Lung (tissue), 12 donors: ENCODE measurements around the gene PCED1A. TPM values are rescaled to one million over a fixed set of nuclear protein-coding genes. Genes with fewer than 3 reads are reported as not detected.

Source experiments
- ATAC-seq: fragments of 200-7000 bp; cut with Tn5 transposase; one replicate; pipeline ENCODE4 v1.9.1; 2020; ENCODE audit warnings: moderate number of reproducible peaks; ENCODE audit not compliant: insufficient read depth, low FRiP score
- DNase-seq, 3 donors: peaks; one replicate each; pipeline ENCODE4 v3.0.0-alpha.2; 2013 to 2017
- H3K27ac ChIP-seq, 2 donors: one replicate each; pipeline ENCODE4 v1.5.1; 2013; ENCODE audit warnings: mild to moderate bottlenecking in 2 of 2, moderate library complexity in 2 of 2, control low read depth in 1 of 2, inconsistent platforms in 1 of 2, low read depth in 1 of 2, low read length in 1 of 2
- H3K27me3 ChIP-seq, 3 donors: one replicate each; pipeline ENCODE4 v1.5.1; 2013; ENCODE audit warnings: low read length in 2 of 3; ENCODE audit not compliant: control insufficient read depth in 3 of 3, insufficient read depth in 3 of 3
- H3K36me3 ChIP-seq, 4 donors: one replicate each; pipeline ENCODE4 v1.5.1; 2013; ENCODE audit warnings: low read length in 4 of 4, mild to moderate bottlenecking in 1 of 4, moderate library complexity in 1 of 4; ENCODE audit not compliant: control insufficient read depth in 4 of 4, insufficient read depth in 4 of 4
- H3K4me1 ChIP-seq, 5 donors: one replicate each; pipeline ENCODE4 v1.5.1; 2013; ENCODE audit warnings: low read length in 5 of 5, mild to moderate bottlenecking in 2 of 5, moderate library complexity in 1 of 5; ENCODE audit not compliant: control insufficient read depth in 5 of 5, insufficient read depth in 5 of 5
- H3K4me3 ChIP-seq: one replicate; pipeline ENCODE4 v1.5.1; 2013; ENCODE audit warnings: mild to moderate bottlenecking, control low read depth, moderate library complexity
- H3K9ac ChIP-seq, 2 donors: one replicate each; pipeline ENCODE4 v1.5.1; 2013; ENCODE audit warnings: low read length in 2 of 2, control low read depth in 1 of 2; ENCODE audit not compliant: insufficient read depth in 1 of 2
- H3K9me3 ChIP-seq, 4 donors: one replicate each; pipeline ENCODE4 v1.5.1; 2013; ENCODE audit warnings: low read length in 3 of 4, mild to moderate bottlenecking in 1 of 4, moderate library complexity in 1 of 4; ENCODE audit not compliant: control insufficient read depth in 4 of 4, insufficient read depth in 3 of 4
- CTCF ChIP-seq: IDR thresholded peaks from 2 replicates; pipeline ENCODE4 v1.5.1; 2012; ENCODE audit warnings: mild to moderate bottlenecking; ENCODE audit errors: control extremely low read depth, extremely low read depth
- WGBS, 2 donors: extraction: QIAGEN DNeasy Blood & Tissue Kit; methylation state at CpG; one replicate each; pipeline ENCODE4 v1.1.7; 2013; 5-methylcytosine and 5-hydroxymethylcytosine counted together
- polyA plus RNA-seq, 2 donors: library from polyadenylated mRNA; stranded (reverse); fragments of 200-250 nt; gene quantifications; one replicate each; pipeline ENCODE4 v1.2.1, GENCODE V29; 2013
- total RNA-seq, 2 donors: library from RNA; depleted of rRNA in 1 of 2; stranded (reverse); fragments of >200 nt in 1 of 2; gene quantifications; one replicate each; pipeline ENCODE4 v1.2.1, GENCODE V29; 2014 to 2021
- donor health status: control.
- donor health status: control.
- donor health status: Bipolar disorder and iron deficiency.
- donor health status: healthy.
- donor health status: DM: yes; HTN: yes; CAD: no.

PCED1A gene
- total and polyA plus RNA-seq, 4 donors = 26.2 to 40.4 (median 35.1) TPM

DNA sequence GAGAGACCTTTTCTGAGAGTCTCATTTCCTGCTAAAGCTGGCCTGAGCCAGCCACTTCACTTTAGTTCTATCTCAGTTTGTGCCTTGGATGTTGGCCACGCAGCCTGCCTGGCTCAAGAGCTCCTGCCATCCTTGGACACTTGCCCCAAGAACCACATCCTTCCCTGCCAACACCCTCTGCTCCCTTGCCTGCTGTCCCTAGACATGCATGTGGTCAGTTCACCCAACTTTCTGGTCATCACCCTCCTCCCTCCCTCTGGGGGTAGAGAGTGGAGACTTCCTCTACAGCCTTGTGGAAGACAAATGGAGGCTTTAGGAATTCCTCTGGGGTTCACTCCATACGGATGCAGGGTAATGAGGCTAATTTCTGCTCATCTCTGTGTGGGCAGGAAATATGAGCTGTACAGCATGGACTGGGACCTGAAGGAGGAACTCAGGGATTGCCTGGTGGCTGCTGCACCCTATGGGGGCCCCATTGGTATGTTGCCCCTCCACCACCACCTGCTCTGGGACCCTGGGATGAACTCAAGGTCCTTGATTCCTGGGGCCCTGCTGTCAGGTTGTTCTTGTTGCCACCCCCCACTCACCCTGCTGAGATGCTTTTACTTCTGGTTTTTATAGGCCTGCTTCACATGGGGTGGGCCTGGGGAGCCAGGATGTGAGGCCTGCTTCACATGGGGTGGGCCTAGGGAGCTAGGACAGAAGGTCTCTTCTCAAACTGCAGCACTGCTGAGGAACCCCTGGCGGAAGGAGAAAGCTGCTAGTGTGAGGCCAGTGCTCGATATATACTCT is 19.1 kb upstream of the PCED1A start:
- ATAC-seq (no peak), DNase-seq (peak in 1 of 3 donors; percentile 27)
- Histone ChIP-seq H3K4me3 (no peak overlapping the region), H3K9ac (no peak overlapping the region), H3K4me1 (peaks cover 0 to 4% (median 0%) of the 10 kb centered on the region in 5 donors), H3K36me3 (peaks cover 3 to 35% (median 10%) of the 10 kb centered on the region in 4 donors), H3K9me3 (no peaks in the 10 kb centered on the region), H3K27me3 (no peaks in the 10 kb centered on the region), H3K27ac (no peak overlapping the region)
- 90 to 92% methylated on average over 4 of the region's 4 CpGs for WGBS, 2 donors
- no peak for TF ChIP-seq CTCF

DNA sequence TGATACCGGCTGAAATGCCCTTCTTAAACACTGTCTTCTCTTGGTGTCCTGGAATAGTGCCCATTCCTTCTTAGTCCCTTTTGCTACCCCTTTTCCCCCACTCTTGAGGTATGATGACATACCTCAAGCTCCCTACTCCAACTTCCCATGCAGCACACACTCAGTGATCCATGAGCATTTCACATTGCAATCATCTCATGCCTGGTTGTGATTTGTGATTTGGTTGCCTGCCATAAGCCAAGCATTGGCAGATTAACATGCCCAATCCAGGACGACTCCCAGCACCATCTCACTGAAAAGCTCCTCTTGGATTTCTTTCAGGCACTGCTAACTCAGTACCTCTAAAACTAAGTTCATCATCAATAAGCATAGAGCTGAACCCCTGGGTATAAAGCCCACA is 18.1 kb upstream of the PCED1A start:
- Histone ChIP-seq H3K4me1 (peaks cover 0 to 4% (median 0%) of the 10 kb centered on the region in 5 donors), H3K4me3 (no peak overlapping the region), H3K27ac (no peak overlapping the region), H3K9me3 (no peaks in the 10 kb centered on the region), H3K36me3 (peaks cover 0 to 28% (median 10%) of the 10 kb centered on the region in 4 donors), H3K9ac (no peak overlapping the region), H3K27me3 (no peaks in the 10 kb centered on the region)
- WGBS, 2 donors = 95 to 97% methylated on average over 2 of the region's 2 CpGs
- no peak for ATAC-seq
- no peak for TF ChIP-seq CTCF
- DNase-seq = no peak

- ATAC-seq (no peak), DNase-seq (no peak)
- Histone ChIP-seq H3K27me3 (no peaks in the 10 kb centered on the region), H3K27ac (no peak overlapping the region), H3K4me3 (no peak overlapping the region), H3K9ac (no peak overlapping the region), H3K4me1 (peaks cover 0 to 5% (median 0%) of the 10 kb centered on the region in 5 donors), H3K9me3 (no peaks in the 10 kb centered on the region), H3K36me3 (no peaks in the 10 kb centered on the region)
- 92 to 93% methylated on average over 10 of the region's 10 CpGs for WGBS, 2 donors
- TF ChIP-seq CTCF = no peak
These were observed 10.6 kb upstream of the PCED1A start for GRCh38 chr20:2851086-2851485.
